WTC11 (cell line): Measurements from ENCODE around the gene DYRK1A.

ENCODE experiments used
- TF ChIP-seq, protein P1 (sequence below): sonication (generic); formaldehyde crosslinking; IDR thresholded peaks from 2 replicates; pipeline ENCODE4 v1.8.0; 2023; ENCODE audit warnings: missing genetic modification reagents, mild to moderate bottlenecking, borderline replicate concordance
- TF ChIP-seq, protein P2 (sequence below): sonication (generic); formaldehyde crosslinking; conservative IDR thresholded peaks from 2 replicates; pipeline ENCODE4 v1.8.1; 2022; ENCODE audit warnings: mild to moderate bottlenecking, missing genetic modification reagents

DNA sequence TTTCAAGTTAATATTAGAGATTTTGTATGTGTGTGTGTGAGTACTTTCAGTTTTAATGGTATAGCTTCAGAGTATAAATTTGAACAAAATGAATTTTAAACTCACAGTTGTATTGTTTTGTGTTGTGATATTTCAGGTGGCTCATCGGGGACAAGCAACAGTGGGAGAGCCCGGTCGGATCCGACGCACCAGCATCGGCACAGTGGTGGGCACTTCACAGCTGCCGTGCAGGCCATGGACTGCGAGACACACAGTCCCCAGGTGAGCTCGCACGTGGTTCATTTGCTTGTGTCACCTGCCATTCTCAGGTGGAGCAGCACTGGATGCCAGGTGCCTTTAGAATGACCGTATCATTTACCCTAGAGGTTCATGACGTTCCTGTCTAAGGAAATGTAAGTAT is 139.4 kb downstream of the DYRK1A start:
- TF ChIP-seq, protein P1, sequence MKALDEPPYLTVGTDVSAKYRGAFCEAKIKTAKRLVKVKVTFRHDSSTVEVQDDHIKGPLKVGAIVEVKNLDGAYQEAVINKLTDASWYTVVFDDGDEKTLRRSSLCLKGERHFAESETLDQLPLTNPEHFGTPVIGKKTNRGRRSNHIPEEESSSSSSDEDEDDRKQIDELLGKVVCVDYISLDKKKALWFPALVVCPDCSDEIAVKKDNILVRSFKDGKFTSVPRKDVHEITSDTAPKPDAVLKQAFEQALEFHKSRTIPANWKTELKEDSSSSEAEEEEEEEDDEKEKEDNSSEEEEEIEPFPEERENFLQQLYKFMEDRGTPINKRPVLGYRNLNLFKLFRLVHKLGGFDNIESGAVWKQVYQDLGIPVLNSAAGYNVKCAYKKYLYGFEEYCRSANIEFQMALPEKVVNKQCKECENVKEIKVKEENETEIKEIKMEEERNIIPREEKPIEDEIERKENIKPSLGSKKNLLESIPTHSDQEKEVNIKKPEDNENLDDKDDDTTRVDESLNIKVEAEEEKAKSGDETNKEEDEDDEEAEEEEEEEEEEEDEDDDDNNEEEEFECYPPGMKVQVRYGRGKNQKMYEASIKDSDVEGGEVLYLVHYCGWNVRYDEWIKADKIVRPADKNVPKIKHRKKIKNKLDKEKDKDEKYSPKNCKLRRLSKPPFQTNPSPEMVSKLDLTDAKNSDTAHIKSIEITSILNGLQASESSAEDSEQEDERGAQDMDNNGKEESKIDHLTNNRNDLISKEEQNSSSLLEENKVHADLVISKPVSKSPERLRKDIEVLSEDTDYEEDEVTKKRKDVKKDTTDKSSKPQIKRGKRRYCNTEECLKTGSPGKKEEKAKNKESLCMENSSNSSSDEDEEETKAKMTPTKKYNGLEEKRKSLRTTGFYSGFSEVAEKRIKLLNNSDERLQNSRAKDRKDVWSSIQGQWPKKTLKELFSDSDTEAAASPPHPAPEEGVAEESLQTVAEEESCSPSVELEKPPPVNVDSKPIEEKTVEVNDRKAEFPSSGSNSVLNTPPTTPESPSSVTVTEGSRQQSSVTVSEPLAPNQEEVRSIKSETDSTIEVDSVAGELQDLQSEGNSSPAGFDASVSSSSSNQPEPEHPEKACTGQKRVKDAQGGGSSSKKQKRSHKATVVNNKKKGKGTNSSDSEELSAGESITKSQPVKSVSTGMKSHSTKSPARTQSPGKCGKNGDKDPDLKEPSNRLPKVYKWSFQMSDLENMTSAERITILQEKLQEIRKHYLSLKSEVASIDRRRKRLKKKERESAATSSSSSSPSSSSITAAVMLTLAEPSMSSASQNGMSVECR (CRISPR knock-in tag) = no peak
- TF ChIP-seq, protein P2, sequence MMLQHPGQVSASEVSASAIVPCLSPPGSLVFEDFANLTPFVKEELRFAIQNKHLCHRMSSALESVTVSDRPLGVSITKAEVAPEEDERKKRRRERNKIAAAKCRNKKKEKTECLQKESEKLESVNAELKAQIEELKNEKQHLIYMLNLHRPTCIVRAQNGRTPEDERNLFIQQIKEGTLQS (CRISPR knock-in tag) = no peak
